HG03342 (cell line): ENCODE measurements around the gene B4GALT6.

Experiments used
- ATAC-seq: cut with Tn5 transposase; IDR thresholded peaks from one replicate; pipeline ENCODE4 v1.9.1; 2021; ENCODE audit warnings: mild to moderate bottlenecking, moderate library complexity; ENCODE audit not compliant: unreplicated experiment

The B4GALT6 gene

GRCh38 chr18:31688606-31689005 is 4.2 kb upstream of the B4GALT6 start:
- no peak for ATAC-seq

GRCh38 chr18:31686986-31687928 is 2.9 kb upstream of the B4GALT6 start:
- ATAC-seq, result no peak

GRCh38 chr18:31686572-31686971 is 2.2 kb upstream of the B4GALT6 start:
- no peak for ATAC-seq

- peak; percentile 72 for ATAC-seq
Measured at GRCh38 chr18:31685097-31686082, 1.0 kb upstream of the B4GALT6 start.

GRCh38 chr18:31683968-31684278 is 458 bp downstream of the B4GALT6 start:
- ATAC-seq, result no peak

GRCh38 chr18:31683106-31683505 is 1.3 kb downstream of the B4GALT6 start:
- ATAC-seq, result no peak

- no peak for ATAC-seq
Measured at GRCh38 chr18:31680831-31681568, 3.4 kb downstream of the B4GALT6 start.

- ATAC-seq, result no peak
Measured at GRCh38 chr18:31680433-31680811, 4.0 kb downstream of the B4GALT6 start.

GRCh38 chr18:31679791-31680432 is 4.5 kb downstream of the B4GALT6 start:
- ATAC-seq, result no peak

- ATAC-seq, result no peak
Measured at GRCh38 chr18:31679133-31679742, 5.1 kb downstream of the B4GALT6 start.

- no peak for ATAC-seq
Measured at GRCh38 chr18:31678425-31678824, 6.0 kb downstream of the B4GALT6 start.

- no peak for ATAC-seq
Measured at GRCh38 chr18:31677592-31677991, 6.8 kb downstream of the B4GALT6 start.

- no peak for ATAC-seq
Measured at GRCh38 chr18:31675404-31675803, 9.0 kb downstream of the B4GALT6 start.

- no peak for ATAC-seq
Measured at GRCh38 chr18:31672628-31673135, 11.7 kb downstream of the B4GALT6 start.

GRCh38 chr18:31671951-31672350 is 12.4 kb downstream of the B4GALT6 start:
- ATAC-seq, result no peak

GRCh38 chr18:31669541-31669940 is 14.8 kb downstream of the B4GALT6 start:
- ATAC-seq, result no peak

GRCh38 chr18:31667185-31667584 is 17.2 kb downstream of the B4GALT6 start:
- no peak for ATAC-seq

GRCh38 chr18:31666055-31666454 is 18.3 kb downstream of the B4GALT6 start:
- ATAC-seq, result no peak

GRCh38 chr18:31664101-31664500 is 20.3 kb downstream of the B4GALT6 start:
- ATAC-seq, result no peak

GRCh38 chr18:31661965-31662364 is 22.4 kb downstream of the B4GALT6 start:
- ATAC-seq, result no peak
